Raji (cell line): Measurements from ENCODE around the gene SOAT2.

Source experiments
- POLR2A ChIP-seq: IDR thresholded peaks from 2 replicates; pipeline ENCODE4 v1.6.1; 2011; ENCODE audit warnings: low read depth, low read length, control low read depth; ENCODE audit not compliant: insufficient read depth

SOAT2 gene

DNA sequence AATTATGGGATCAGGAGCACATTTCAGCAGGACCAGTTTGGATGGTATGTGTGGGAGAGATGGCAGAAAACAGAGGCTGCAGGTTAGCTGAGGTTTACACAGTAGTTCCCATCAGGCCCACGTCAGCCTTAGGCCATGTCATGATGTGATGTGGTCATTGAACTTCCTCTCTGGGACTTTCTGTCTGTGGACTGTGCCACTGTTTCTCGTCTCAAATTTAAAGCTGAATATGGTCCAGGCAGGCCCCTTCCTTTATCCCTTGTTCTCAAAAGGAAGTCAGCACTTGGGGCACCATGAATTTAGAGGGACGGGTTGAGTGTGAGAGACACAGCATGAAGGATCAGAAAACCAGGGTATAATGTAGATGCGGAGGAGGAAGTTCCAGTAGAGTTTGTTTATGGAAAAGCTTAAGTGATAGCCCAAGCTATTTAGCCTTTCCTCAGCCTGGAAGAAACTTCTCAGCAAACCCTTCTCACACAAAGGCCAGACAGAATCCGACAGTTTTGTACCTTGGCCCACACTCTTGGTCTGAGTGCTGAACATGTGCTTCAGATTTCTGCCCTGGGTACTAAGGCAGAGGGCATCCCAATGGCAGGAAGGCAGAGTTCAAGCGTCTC lies 9.4 kb upstream of the SOAT2 start:
- no peak for TF ChIP-seq POLR2A

- TF ChIP-seq POLR2A, result no peak
Observed at GRCh38 chr12:53094394-53094787, 8.9 kb upstream of the SOAT2 start.

DNA sequence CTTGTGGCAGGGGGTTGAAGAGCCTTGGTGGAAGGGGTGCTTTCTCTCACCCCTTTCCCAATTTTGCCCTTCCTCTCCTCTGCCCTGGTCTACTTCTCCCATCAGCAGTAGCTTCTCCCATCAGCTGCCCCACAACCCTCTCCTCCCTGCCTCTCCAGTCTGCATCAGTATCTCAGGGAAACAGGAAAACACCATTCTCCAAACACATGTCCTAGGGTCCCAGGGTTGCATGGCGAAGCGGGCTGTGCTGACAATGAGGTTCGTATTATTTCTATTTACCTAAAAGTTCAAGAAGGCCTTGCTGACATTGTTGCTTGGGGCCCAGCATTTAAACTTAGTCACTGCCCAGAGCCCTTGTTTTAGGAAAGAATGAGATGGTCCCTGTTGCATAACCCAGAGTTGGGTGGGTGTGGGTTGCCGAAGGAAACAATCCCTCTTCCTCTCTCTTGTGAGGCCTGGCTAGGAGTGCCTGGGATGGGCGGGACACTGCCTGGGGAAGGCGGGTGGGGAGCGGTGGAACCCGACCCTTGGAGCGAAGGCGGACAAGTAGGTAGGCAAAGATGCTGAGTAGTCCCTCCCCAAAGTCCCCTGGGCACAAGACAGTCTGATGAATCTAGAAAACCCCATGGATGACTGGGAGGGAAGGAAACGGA lies 7.1 kb upstream of the SOAT2 start:
- no peak for TF ChIP-seq POLR2A

- no peak for TF ChIP-seq POLR2A
Observed at GRCh38 chr12:53096759-53097158, 6.5 kb upstream of the SOAT2 start.

DNA sequence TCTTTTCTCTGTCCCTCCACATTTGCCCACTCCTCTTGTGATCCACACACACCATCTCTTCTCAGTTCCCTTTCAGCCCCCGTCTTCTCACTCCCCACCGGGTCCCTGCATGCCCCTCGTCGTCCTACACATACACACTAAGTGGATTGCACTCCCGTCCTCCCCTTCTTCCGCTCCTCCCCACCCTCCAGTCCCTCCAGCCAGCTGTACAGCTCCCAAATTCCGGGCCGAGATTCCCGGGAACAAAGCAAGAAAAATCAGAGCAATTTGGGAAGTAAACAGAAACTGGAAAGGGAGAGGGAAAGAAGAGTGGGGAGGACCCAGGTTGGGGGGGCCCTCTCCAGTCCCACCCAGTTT lies 6.1 kb upstream of the SOAT2 start:
- TF ChIP-seq POLR2A, result no peak

DNA sequence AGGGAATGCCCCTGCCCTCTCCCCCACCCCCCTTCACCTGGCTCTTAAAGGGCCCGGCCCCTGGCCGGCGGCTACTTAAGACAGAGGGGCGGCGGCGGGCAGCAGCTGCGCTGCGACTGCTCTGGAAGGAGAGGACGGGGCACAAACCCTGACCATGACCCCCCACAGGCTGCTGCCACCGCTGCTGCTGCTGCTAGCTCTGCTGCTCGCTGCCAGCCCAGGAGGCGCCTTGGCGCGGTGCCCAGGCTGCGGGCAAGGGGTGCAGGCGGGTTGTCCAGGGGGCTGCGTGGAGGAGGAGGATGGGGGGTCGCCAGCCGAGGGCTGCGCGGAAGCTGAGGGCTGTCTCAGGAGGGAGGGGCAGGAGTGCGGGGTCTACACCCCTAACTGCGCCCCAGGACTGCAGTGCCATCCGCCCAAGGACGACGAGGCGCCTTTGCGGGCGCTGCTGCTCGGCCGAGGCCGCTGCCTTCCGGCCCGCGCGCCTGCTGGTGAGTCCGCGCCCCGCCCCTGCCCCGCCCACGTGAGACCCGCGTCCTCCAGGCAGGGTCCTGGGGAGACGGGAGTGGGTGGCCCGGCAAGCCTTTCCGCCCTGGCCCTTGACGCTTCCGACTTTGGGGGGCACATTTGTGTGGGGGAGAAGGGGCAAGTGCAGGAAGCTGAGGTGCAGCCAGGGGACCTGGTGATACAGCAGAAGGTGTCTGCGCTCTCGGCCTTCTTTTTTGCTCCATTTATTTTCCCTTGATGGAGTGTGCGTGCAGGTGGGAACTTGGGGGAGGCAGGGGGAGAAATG lies 5.5 kb upstream of the SOAT2 start, which contains the start of gene IGFBP6:
TSS of gene IGFBP6 (plus strand) at position 104 of the 790 bp plus-strand sequence. CDS start at position 155, 51 bp downstream.
- TF ChIP-seq POLR2A, result no peak

GRCh38 chr12:53098354-53098981 lies 4.8 kb upstream of the SOAT2 start:
- no peak for TF ChIP-seq POLR2A

- no peak for TF ChIP-seq POLR2A
Observed at GRCh38 chr12:53099071-53099882, 4.0 kb upstream of the SOAT2 start.

GRCh38 chr12:53100466-53101151 lies 2.7 kb upstream of the SOAT2 start:
- TF ChIP-seq POLR2A, result no peak

DNA sequence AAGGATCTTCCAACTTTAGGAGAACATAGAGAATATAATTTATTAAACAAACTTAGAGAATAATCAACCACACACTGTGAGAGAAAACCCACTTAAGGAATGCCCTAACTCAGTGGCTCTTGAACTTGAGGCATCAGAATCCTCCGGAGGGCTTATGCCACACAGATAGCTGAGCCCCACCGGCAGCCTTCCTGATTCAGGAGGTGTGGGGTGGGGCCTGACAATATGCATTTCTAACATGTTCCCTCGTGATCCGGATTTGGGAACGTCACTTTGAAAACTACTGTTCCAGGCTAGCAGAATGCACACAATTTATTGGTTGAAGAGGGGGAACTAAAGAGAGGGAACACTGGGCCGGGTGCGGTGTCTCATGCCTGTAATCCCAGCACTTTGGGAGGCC lies 2.0 kb upstream of the SOAT2 start:
- no peak for TF ChIP-seq POLR2A

DNA sequence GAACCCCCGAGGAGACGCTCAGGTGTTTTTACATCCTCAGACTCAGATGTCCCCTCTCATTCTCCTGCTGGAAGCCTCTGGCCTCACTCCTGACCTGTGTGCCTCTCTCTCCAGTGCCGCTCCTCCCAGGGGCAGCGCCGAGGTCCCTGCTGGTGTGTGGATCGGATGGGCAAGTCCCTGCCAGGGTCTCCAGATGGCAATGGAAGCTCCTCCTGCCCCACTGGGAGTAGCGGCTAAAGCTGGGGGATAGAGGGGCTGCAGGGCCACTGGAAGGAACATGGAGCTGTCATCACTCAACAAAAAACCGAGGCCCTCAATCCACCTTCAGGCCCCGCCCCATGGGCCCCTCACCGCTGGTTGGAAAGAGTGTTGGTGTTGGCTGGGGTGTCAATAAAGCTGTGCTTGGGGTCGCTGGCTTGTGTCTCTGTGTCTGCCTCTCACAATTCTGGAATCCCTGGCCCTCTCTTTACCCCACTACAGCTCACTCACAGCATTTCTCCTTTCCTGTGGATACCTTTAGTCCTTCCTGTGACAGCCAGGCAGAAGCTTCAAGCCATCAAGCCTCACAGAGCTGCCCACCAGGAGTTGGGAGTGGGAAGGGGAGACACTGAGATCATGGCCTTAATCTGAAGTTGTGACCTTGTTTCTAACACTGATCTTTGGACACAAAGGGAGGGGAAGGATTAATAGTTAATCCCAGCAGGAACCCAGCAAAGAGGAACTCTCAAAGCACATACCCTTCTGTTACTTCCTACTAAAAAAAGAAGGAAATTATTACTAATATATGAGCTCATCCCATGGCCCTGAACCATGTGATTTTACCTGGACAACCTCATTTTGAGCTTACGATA lies 1.1 kb upstream of the SOAT2 start:
- TF ChIP-seq POLR2A, result no peak

DNA sequence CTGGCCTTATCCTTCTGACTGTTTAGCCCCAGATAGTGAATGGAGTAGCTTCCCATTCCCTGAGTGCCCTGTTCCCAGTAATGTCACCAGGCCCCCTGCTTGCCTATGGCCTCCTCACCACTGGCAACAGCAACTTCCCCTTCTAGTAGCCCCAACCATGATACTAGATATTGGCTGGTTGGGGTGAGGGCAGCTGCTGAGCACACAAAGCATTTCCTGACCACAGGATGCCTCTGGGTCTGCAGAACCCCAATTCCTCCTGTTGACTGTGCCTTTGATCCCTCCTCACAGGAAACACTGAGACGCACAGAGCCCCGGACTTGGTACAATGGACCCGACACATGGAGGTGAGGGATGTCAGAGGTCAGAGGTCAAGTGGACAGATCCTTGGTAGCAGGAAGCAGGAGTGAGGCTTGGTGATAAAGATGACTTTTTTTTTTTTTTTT lies 597 bp downstream of the SOAT2 start:
- no peak for TF ChIP-seq POLR2A

- no peak for TF ChIP-seq POLR2A
Observed at GRCh38 chr12:53105256-53105655, 2.0 kb downstream of the SOAT2 start.
